Fibroblast of peridontal ligament (primary cell): ENCODE results near the gene CRYM.
"Not testable (repeated sequence)": the region's sequence is repeated elsewhere in the genome, so short reads cannot be mapped to it uniquely, and the experiment has no call there.

Experiments used
- DNase-seq: peaks from one replicate; pipeline ENCODE4 v3.0.0-alpha.2; 2010; ENCODE audit errors: extremely low read depth

The CRYM gene

GRCh38 chr16:21248179-21248578 lies 29.9 kb downstream of the CRYM start:
- DNase-seq: not testable (repeated sequence)

GRCh38 chr16:21244518-21245215 lies 33.4 kb downstream of the CRYM start:
- peak; percentile 10 for DNase-seq

GRCh38 chr16:21242756-21243155 lies 35.3 kb downstream of the CRYM start:
- no peak for DNase-seq

- DNase-seq: no peak
Observed at GRCh38 chr16:21239646-21240045, 38.4 kb downstream of the CRYM start.

- no peak for DNase-seq
Observed at GRCh38 chr16:21236831-21237230, 41.3 kb downstream of the CRYM start.

- no peak for DNase-seq
Observed at GRCh38 chr16:21235199-21235585, 42.9 kb downstream of the CRYM start.

GRCh38 chr16:21233521-21234150 lies 44.5 kb downstream of the CRYM start, which contains the start of gene ANKS4B:
Gene ANKS4B (plus strand): TSS chr16:21233699. CDS start chr16:21233738, 39 bp downstream.
- no peak for DNase-seq

- DNase-seq: no peak
Observed at GRCh38 chr16:21233045-21233520, 45.0 kb downstream of the CRYM start.

GRCh38 chr16:21228361-21228872 lies 49.7 kb downstream of the CRYM start:
- DNase-seq: no peak

GRCh38 chr16:21227866-21228265 lies 50.2 kb downstream of the CRYM start:
- DNase-seq: no peak

- DNase-seq: peak; percentile 57
Observed at GRCh38 chr16:21226749-21227148, 51.3 kb downstream of the CRYM start.

GRCh38 chr16:21224800-21225199 lies 53.3 kb downstream of the CRYM start:
- no peak for DNase-seq

GRCh38 chr16:21223787-21224186 lies 54.3 kb downstream of the CRYM start:
- no peak for DNase-seq

- no peak for DNase-seq
Observed at GRCh38 chr16:21222495-21223337, 55.4 kb downstream of the CRYM start.

- DNase-seq: no peak
Observed at GRCh38 chr16:21219551-21219950, 58.5 kb downstream of the CRYM start.

GRCh38 chr16:21218153-21218552 lies 59.9 kb downstream of the CRYM start:
- no peak for DNase-seq

GRCh38 chr16:21217121-21217520 lies 61.0 kb downstream of the CRYM start:
- no peak for DNase-seq

- DNase-seq: no peak
Observed at GRCh38 chr16:21214086-21214485, 64.0 kb downstream of the CRYM start.

- no peak for DNase-seq
Observed at GRCh38 chr16:21211486-21211885, 66.6 kb downstream of the CRYM start, which contains the start of gene ZP2. Gene ZP2 (minus strand): TSS chr16:21211574. CDS start chr16:21211547, 27 bp downstream.
